ENCODE measurements around the gene MTG2.

The MTG2 gene

DNA sequence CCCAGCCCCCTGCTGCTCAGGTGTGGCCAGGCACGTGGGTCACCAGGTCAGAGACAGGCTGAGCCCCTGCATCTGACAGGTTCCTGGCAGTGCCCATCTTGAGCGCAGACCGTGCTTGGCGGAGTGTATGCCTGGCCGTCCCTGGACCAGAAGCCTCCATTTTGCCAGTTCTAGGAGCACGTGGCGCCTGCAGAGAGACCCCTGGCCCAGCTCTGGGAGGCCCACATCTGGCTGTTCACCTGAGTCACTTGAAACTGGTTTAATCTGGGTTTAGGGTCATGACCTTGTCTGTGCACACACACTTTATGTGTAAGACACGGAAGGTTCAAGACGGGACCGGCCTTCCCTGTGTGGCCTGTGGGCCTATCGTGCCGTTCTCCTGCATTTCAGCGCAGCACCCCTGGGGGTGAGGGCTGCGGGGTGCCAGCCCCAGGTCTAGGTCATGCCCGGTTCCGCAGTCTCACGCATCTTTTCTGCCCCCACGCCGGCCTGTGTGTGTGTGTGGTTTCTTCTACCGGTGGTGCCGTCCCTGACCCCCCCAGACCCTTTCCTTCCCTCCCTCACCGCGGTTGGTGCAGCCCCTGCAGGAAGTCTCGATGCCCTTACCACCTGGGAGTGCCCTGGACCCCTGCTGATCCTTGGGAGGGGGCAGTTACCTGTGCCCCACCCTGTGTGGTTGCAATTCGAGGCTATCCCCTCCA is 25.3 kb upstream of the MTG2 start:
- H3K27ac ChIP-seq (ENCODE audit: extremely low read depth, low read depth, low read length) = no peak overlapping the region
- no peaks in the 10 kb centered on the region for H3K9me3 ChIP-seq (ENCODE audit: control insufficient read depth, insufficient read depth, low read depth, low read length)
- ChIA-PET POLR2A (no interaction called here), CTCF (interaction anchor here (0.7 to 1.2 kb wide), 2 partner anchors 12 to 164 kb away, joined by 3 to 9 read pairs; no protein-coding TSS in a partner anchor)
- H3K4me1 ChIP-seq (ENCODE audit: control insufficient read depth, insufficient read depth, low read length) = no peaks in the 10 kb centered on the region
- TF ChIP-seq HOXD13 (CRISPR knock-in tag; IDR thresholded peaks at IDR 0.05; ENCODE audit: borderline replicate concordance) (no peak), SP2 (tag by site-specific recombination; IDR thresholded peaks at IDR 0.05) (no peak), GLIS2 (tag by site-specific recombination; IDR thresholded peaks at IDR 0.05) (peak; percentile 55)
- TF ChIP-seq, protein P1, sequence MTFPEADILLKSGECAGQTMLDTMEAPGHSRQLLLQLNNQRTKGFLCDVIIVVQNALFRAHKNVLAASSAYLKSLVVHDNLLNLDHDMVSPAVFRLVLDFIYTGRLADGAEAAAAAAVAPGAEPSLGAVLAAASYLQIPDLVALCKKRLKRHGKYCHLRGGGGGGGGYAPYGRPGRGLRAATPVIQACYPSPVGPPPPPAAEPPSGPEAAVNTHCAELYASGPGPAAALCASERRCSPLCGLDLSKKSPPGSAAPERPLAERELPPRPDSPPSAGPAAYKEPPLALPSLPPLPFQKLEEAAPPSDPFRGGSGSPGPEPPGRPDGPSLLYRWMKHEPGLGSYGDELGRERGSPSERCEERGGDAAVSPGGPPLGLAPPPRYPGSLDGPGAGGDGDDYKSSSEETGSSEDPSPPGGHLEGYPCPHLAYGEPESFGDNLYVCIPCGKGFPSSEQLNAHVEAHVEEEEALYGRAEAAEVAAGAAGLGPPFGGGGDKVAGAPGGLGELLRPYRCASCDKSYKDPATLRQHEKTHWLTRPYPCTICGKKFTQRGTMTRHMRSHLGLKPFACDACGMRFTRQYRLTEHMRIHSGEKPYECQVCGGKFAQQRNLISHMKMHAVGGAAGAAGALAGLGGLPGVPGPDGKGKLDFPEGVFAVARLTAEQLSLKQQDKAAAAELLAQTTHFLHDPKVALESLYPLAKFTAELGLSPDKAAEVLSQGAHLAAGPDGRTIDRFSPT (tag by site-specific recombination; IDR thresholded peaks at IDR 0.05) = 0 out of 2 replicates have a peak, but pooled peaks have one; percentile 30
- H3K4me3 ChIP-seq (ENCODE audit: low read depth, low read length) = no peak overlapping the region
- H3K36me3 ChIP-seq (ENCODE audit: control insufficient read depth in 2 of 2, insufficient read depth in 1 of 2, low read length in 2 of 2) = peaks cover 0 to 33% of the 10 kb centered on the region in 2 experiments; a peak in 2 of 3 replicates

DNA sequence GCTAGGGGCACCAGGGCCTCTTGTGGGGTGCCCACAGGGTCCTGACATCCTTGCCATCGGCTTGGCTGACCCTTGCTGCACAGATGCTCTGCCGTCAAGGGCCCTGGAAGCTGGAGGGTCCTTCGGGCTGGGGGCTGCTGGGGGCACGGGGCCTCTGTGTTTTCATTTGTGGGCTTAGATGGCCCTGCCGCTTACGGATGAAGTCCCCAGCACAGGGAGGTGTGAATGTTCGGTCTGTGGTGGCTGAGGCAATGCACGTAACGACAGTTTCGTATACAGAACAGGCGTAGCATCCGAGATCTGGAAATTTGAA is 24.8 kb upstream of the MTG2 start:
- Histone ChIP-seq H3K36me3 (ENCODE audit: control insufficient read depth in 2 of 2, insufficient read depth in 1 of 2, low read length in 2 of 2) (peaks cover 0 to 38% of the 10 kb centered on the region in 2 experiments; a peak in 2 of 3 replicates), H3K4me3 (ENCODE audit: low read depth, low read length) (no peak overlapping the region), H3K9me3 (ENCODE audit: control insufficient read depth, insufficient read depth, low read depth, low read length) (no peaks in the 10 kb centered on the region), H3K27ac (ENCODE audit: extremely low read depth, low read depth, low read length) (no peak overlapping the region), H3K4me1 (ENCODE audit: control insufficient read depth, insufficient read depth, low read length) (no peaks in the 10 kb centered on the region)
- TF ChIP-seq GLIS2 (tag by site-specific recombination; IDR thresholded peaks at IDR 0.05) (peak; percentile 4; the same call in 1 of the 2 replicates), ZNF629 (tag by site-specific recombination; IDR thresholded peaks at IDR 0.05) (no peak)
- POLR2A ChIA-PET = no interaction called here
- CTCF ChIA-PET = no interaction called here

DNA sequence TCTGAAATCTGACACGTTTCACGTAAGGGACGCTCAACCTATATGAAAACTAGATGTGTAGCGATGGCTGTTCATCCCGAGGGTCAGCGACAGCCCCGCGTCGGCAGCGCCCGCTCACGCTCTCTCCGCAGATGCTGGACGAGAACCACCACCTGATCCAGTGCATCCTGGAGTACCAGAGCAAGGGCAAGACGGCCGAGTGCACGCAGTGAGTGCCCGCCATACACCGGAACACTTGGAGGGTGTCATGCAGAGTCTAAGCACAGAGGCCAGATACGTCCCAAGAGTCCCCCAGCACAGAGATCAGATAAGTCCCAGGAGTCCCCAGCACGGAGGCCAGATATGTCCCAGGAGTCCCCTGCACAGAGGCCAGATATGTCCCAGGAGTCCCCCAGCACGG is 24.3 kb upstream of the MTG2 start:
- no peaks in the 10 kb centered on the region for H3K9me3 ChIP-seq (ENCODE audit: control insufficient read depth, insufficient read depth, low read depth, low read length)
- ChIA-PET POLR2A (no interaction called here), CTCF (interaction anchor here (0.7 kb wide), 1 partner anchor 94 kb away, joined by 3 read pairs; no protein-coding TSS in a partner anchor)
- H3K4me1 ChIP-seq (ENCODE audit: control insufficient read depth, insufficient read depth, low read length) = no peaks in the 10 kb centered on the region
- peaks cover 0 to 43% of the 10 kb centered on the region in 2 experiments; a peak in 2 of 3 replicates for H3K36me3 ChIP-seq (ENCODE audit: control insufficient read depth in 2 of 2, insufficient read depth in 1 of 2, low read length in 2 of 2)
- TF ChIP-seq WT1 (tag by site-specific recombination; IDR thresholded peaks at IDR 0.05) = no peak
- TF ChIP-seq ZNF214 (tag by site-specific recombination; IDR thresholded peaks at IDR 0.05; ENCODE audit: borderline replicate concordance) = no peak
- TF ChIP-seq ZNF791 (tag by site-specific recombination; IDR thresholded peaks at IDR 0.05) = no peak
- no peak for TF ChIP-seq ZNF548 (tag by site-specific recombination; IDR thresholded peaks at IDR 0.05)
- TF ChIP-seq, protein P2, sequence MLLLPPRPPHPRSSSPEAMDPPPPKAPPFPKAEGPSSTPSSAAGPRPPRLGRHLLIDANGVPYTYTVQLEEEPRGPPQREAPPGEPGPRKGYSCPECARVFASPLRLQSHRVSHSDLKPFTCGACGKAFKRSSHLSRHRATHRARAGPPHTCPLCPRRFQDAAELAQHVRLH (tag by site-specific recombination; IDR thresholded peaks at IDR 0.05) = no peak
- TF ChIP-seq, protein P1 (tag by site-specific recombination; IDR thresholded peaks at IDR 0.05) = no peak
- no peak for TF ChIP-seq KLF9 (tag by site-specific recombination; IDR thresholded peaks at IDR 0.05; ENCODE audit: low read depth)
- TF ChIP-seq, protein P3, sequence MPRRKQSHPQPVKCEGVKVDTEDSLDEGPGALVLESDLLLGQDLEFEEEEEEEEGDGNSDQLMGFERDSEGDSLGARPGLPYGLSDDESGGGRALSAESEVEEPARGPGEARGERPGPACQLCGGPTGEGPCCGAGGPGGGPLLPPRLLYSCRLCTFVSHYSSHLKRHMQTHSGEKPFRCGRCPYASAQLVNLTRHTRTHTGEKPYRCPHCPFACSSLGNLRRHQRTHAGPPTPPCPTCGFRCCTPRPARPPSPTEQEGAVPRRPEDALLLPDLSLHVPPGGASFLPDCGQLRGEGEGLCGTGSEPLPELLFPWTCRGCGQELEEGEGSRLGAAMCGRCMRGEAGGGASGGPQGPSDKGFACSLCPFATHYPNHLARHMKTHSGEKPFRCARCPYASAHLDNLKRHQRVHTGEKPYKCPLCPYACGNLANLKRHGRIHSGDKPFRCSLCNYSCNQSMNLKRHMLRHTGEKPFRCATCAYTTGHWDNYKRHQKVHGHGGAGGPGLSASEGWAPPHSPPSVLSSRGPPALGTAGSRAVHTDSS (tag by site-specific recombination; IDR thresholded peaks at IDR 0.05) = no peak
- TF ChIP-seq, protein P4, sequence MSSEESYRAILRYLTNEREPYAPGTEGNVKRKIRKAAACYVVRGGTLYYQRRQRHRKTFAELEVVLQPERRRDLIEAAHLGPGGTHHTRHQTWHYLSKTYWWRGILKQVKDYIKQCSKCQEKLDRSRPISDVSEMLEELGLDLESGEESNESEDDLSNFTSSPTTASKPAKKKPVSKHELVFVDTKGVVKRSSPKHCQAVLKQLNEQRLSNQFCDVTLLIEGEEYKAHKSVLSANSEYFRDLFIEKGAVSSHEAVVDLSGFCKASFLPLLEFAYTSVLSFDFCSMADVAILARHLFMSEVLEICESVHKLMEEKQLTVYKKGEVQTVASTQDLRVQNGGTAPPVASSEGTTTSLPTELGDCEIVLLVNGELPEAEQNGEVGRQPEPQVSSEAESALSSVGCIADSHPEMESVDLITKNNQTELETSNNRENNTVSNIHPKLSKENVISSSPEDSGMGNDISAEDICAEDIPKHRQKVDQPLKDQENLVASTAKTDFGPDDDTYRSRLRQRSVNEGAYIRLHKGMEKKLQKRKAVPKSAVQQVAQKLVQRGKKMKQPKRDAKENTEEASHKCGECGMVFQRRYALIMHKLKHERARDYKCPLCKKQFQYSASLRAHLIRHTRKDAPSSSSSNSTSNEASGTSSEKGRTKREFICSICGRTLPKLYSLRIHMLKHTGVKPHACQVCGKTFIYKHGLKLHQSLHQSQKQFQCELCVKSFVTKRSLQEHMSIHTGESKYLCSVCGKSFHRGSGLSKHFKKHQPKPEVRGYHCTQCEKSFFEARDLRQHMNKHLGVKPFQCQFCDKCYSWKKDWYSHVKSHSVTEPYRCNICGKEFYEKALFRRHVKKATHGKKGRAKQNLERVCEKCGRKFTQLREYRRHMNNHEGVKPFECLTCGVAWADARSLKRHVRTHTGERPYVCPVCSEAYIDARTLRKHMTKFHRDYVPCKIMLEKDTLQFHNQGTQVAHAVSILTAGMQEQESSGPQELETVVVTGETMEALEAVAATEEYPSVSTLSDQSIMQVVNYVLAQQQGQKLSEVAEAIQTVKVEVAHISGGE (tag by site-specific recombination; conservative IDR thresholded peaks at IDR 0.05; ENCODE audit: low read depth) = no peak
- no peak for TF ChIP-seq SP7 (tag by site-specific recombination; IDR thresholded peaks at IDR 0.05)
- TF ChIP-seq ZNF169 (tag by site-specific recombination; IDR thresholded peaks at IDR 0.05) = no peak
- TF ChIP-seq SETDB1 (IDR thresholded peaks at IDR 0.05; ENCODE audit: insufficient read length, low read length) = no peak
- no peak for TF ChIP-seq YY2 (tag by site-specific recombination; IDR thresholded peaks at IDR 0.05)
- no peak overlapping the region for H3K27ac ChIP-seq (ENCODE audit: extremely low read depth, low read depth, low read length)
- H3K4me3 ChIP-seq (ENCODE audit: low read depth, low read length) = no peak overlapping the region
